CD4-positive, CD25-positive, alpha-beta regulatory T cell (primary cell): ENCODE results near the gene NCAPG2. TPM values are rescaled to one million over a fixed set of nuclear protein-coding genes. Genes with fewer than 3 reads are reported as not detected.
A peak's percentile ranks its signal among the peaks of the same experiment; 100 is the strongest.

ENCODE experiments used
- ATAC-seq, 2 donors: fragments of 150-1000 bp; cut with Tn5 transposase; one replicate each; pipeline ENCODE4 v1.10.0; 2021; ENCODE audit warnings: low read depth in 2 of 2, moderate number of reproducible peaks in 2 of 2, moderate library complexity in 1 of 2
- DNase-seq, 3 donors: peaks; one replicate each; pipeline versions ENCODE4 v3.0.0 to v3.0.0-alpha.2; 2012 to 2022; ENCODE audit warnings: mixed read lengths in 1 of 3
- H3K27ac ChIP-seq: one replicate; pipeline ENCODE4 v1.7.0; 2013; ENCODE audit warnings: mild to moderate bottlenecking, low read length; ENCODE audit not compliant: insufficient read depth, poor library complexity, severe bottlenecking
- H3K27me3 ChIP-seq: one replicate; pipeline ENCODE4 v1.7.0; 2013; ENCODE audit warnings: low read length; ENCODE audit not compliant: control insufficient read depth, insufficient read depth
- H3K36me3 ChIP-seq: one replicate; pipeline ENCODE4 v1.7.0; 2013; ENCODE audit warnings: mild to moderate bottlenecking, low read length, moderate library complexity; ENCODE audit not compliant: control insufficient read depth, insufficient read depth
- H3K4me1 ChIP-seq: 2 replicates; pipeline ENCODE4 v1.7.0; 2013; ENCODE audit warnings: mild to moderate bottlenecking, low read length; ENCODE audit not compliant: insufficient read depth, control insufficient read depth, poor library complexity, severe bottlenecking
- H3K4me3 ChIP-seq: one replicate; pipeline ENCODE4 v1.7.0; 2013; ENCODE audit warnings: low read depth, mild to moderate bottlenecking, low read length, moderate library complexity
- H3K9me3 ChIP-seq, 2 experiments: 1 replicate in 1 of 2; 2 replicates in 1 of 2; pipeline ENCODE4 v1.7.0; 2013; ENCODE audit warnings: low read length in 2 of 2, mild to moderate bottlenecking in 1 of 2, moderate library complexity in 1 of 2; ENCODE audit not compliant: control insufficient read depth in 2 of 2
- H3K27ac Mint-ChIP-seq, 3 donors: one replicate each; pipeline ENCODE4 v1.8.0; 2020 to 2022; ENCODE audit warnings: mild to moderate bottlenecking in 3 of 3, mixed read lengths in 3 of 3, moderate library complexity in 2 of 3
- H3K27me3 Mint-ChIP-seq: one replicate; pipeline ENCODE4 v1.8.0; 2022; ENCODE audit warnings: mild to moderate bottlenecking, mixed read lengths
- H3K36me3 Mint-ChIP-seq: one replicate; pipeline ENCODE4 v1.8.0; 2020; ENCODE audit warnings: mixed read lengths
- H3K4me1 Mint-ChIP-seq, 4 donors: one replicate each; pipeline ENCODE4 v1.8.0; 2020 to 2022; ENCODE audit warnings: mixed read lengths in 4 of 4, mild to moderate bottlenecking in 1 of 4
- H3K4me3 Mint-ChIP-seq, 4 donors: one replicate each; pipeline ENCODE4 v1.8.0; 2020 to 2022; ENCODE audit warnings: mild to moderate bottlenecking in 4 of 4, mixed read lengths in 4 of 4, moderate library complexity in 3 of 4
- H3K9me3 Mint-ChIP-seq, 7 donors: one replicate each; pipeline ENCODE4 v1.8.0; 2020 to 2022; ENCODE audit warnings: mixed read lengths in 7 of 7, mild to moderate bottlenecking in 3 of 7, moderate library complexity in 2 of 7
- polyA plus RNA-seq, 4 donors: library from polyadenylated mRNA; unstranded; fragments of 300-500 nt; fragmentation: Illumina TruSeq; gene quantifications; one replicate each; pipeline ENCODE4 v1.2.3, GENCODE V29; 2021
- total RNA-seq: library from RNA; stranded (reverse); gene quantifications from one replicate; pipeline ENCODE4 v1.2.3, GENCODE V29; 2022

NCAPG2 gene
- total and polyA plus RNA-seq, 5 donors from 2014 or later = 2.7 to 10.6 (median 4.4) TPM

- Histone ChIP-seq H3K36me3 (peaks cover 92% of the 10 kb centered on the region), H3K27ac (no peak overlapping the region), H3K27me3 (no peaks in the 10 kb centered on the region), H3K4me3 (no peak overlapping the region), H3K4me1 (no peaks in the 10 kb centered on the region), H3K9me3 (no peaks in the 10 kb centered on the region)
- ATAC-seq (peak in 1 of 2 donors; percentile 44), DNase-seq (no peak)
- no peaks in the 10 kb centered on the region for H3K27me3 Mint-ChIP-seq
- peaks cover 48% of the 10 kb centered on the region for H3K36me3 Mint-ChIP-seq
- peak overlapping the region in 1 of 4 donors; percentile 39 for H3K4me3 Mint-ChIP-seq
- H3K27ac Mint-ChIP-seq = peak overlapping the region in 2 of 3 donors; percentile 37 to 90
- H3K4me1 Mint-ChIP-seq = peaks cover 0 to 5% (median under 1%) of the 10 kb centered on the region in 4 donors
- H3K9me3 Mint-ChIP-seq = no peaks in the 10 kb centered on the region
Observed at GRCh38 chr7:158740657-158741293, 36.2 kb upstream of the NCAPG2 start.

- Histone ChIP-seq H3K4me3 (no peak overlapping the region), H3K27me3 (no peaks in the 10 kb centered on the region), H3K36me3 (peaks cover 94% of the 10 kb centered on the region), H3K9me3 (no peaks in the 10 kb centered on the region), H3K27ac (no peak overlapping the region), H3K4me1 (no peaks in the 10 kb centered on the region)
- H3K4me1 Mint-ChIP-seq = peaks cover 0 to 2% (median 0%) of the 10 kb centered on the region in 4 donors
- H3K9me3 Mint-ChIP-seq = no peaks in the 10 kb centered on the region
- H3K36me3 Mint-ChIP-seq = peaks cover 43% of the 10 kb centered on the region
- H3K4me3 Mint-ChIP-seq = no peak overlapping the region
- H3K27me3 Mint-ChIP-seq = no peaks in the 10 kb centered on the region
- DNase-seq (no peak), ATAC-seq (no peak)
- peak overlapping the region; percentile 37 to 81 (median 78) for H3K27ac Mint-ChIP-seq
Observed at GRCh38 chr7:158740013-158740656, 35.5 kb upstream of the NCAPG2 start.

GRCh38 chr7:158738841-158739240 lies 34.2 kb upstream of the NCAPG2 start:
- no peaks in the 10 kb centered on the region for H3K9me3 ChIP-seq
- no peaks in the 10 kb centered on the region for H3K4me1 ChIP-seq
- Mint-ChIP-seq H3K36me3 (peaks cover 45% of the 10 kb centered on the region), H3K4me3 (no peak overlapping the region), H3K27me3 (no peaks in the 10 kb centered on the region), H3K9me3 (no peaks in the 10 kb centered on the region), H3K27ac (no peak overlapping the region), H3K4me1 (peaks cover 0 to 2% (median 0%) of the 10 kb centered on the region in 4 donors)
- H3K27ac ChIP-seq = no peak overlapping the region
- DNase-seq (no peak), ATAC-seq (no peak)
- H3K4me3 ChIP-seq = no peak overlapping the region
- peaks cover 94% of the 10 kb centered on the region for H3K36me3 ChIP-seq
- H3K27me3 ChIP-seq = no peaks in the 10 kb centered on the region

- Histone ChIP-seq H3K27me3 (no peaks in the 10 kb centered on the region), H3K36me3 (peaks cover 95% of the 10 kb centered on the region), H3K27ac (no peak overlapping the region), H3K9me3 (no peaks in the 10 kb centered on the region), H3K4me3 (no peak overlapping the region), H3K4me1 (no peaks in the 10 kb centered on the region)
- Mint-ChIP-seq H3K4me1 (peaks cover 0 to 2% (median 0%) of the 10 kb centered on the region in 4 donors), H3K9me3 (no peaks in the 10 kb centered on the region), H3K27me3 (no peaks in the 10 kb centered on the region), H3K27ac (peak overlapping the region in 1 of 3 donors; percentile 4), H3K36me3 (peaks cover 37% of the 10 kb centered on the region), H3K4me3 (no peak overlapping the region)
- ATAC-seq = no peak
- DNase-seq = no peak
Observed at GRCh38 chr7:158737064-158737695, 32.6 kb upstream of the NCAPG2 start.

GRCh38 chr7:158735935-158736334 lies 31.3 kb upstream of the NCAPG2 start:
- H3K27ac ChIP-seq = no peak overlapping the region
- no peaks in the 10 kb centered on the region for H3K4me1 ChIP-seq
- DNase-seq (no peak), ATAC-seq (no peak)
- Mint-ChIP-seq H3K27ac (peak overlapping the region in 1 of 3 donors; percentile 71), H3K4me3 (no peak overlapping the region), H3K36me3 (peaks cover 40% of the 10 kb centered on the region), H3K27me3 (no peaks in the 10 kb centered on the region), H3K9me3 (no peaks in the 10 kb centered on the region), H3K4me1 (peaks cover 0 to 2% (median 0%) of the 10 kb centered on the region in 4 donors)
- no peaks in the 10 kb centered on the region for H3K27me3 ChIP-seq
- peaks cover 87% of the 10 kb centered on the region for H3K36me3 ChIP-seq
- no peak overlapping the region for H3K4me3 ChIP-seq
- H3K9me3 ChIP-seq = no peaks in the 10 kb centered on the region

- Histone ChIP-seq H3K27me3 (no peaks in the 10 kb centered on the region), H3K4me1 (no peaks in the 10 kb centered on the region), H3K4me3 (no peak overlapping the region), H3K9me3 (no peaks in the 10 kb centered on the region), H3K36me3 (peaks cover 86% of the 10 kb centered on the region), H3K27ac (no peak overlapping the region)
- no peak for DNase-seq
- H3K27ac Mint-ChIP-seq = peak overlapping the region in 1 of 3 donors; percentile 71
- H3K27me3 Mint-ChIP-seq = no peaks in the 10 kb centered on the region
- H3K4me3 Mint-ChIP-seq = no peak overlapping the region
- no peaks in the 10 kb centered on the region for H3K9me3 Mint-ChIP-seq
- ATAC-seq = no peak
- peaks cover 41% of the 10 kb centered on the region for H3K36me3 Mint-ChIP-seq
- peaks cover 0 to 7% (median 0%) of the 10 kb centered on the region in 4 donors for H3K4me1 Mint-ChIP-seq
Observed at GRCh38 chr7:158734861-158735260, 30.3 kb upstream of the NCAPG2 start.

GRCh38 chr7:158733775-158734494 lies 29.3 kb upstream of the NCAPG2 start:
- DNase-seq (no peak), ATAC-seq (no peak)
- Histone ChIP-seq H3K4me3 (no peak overlapping the region), H3K36me3 (peaks cover 82% of the 10 kb centered on the region), H3K27ac (no peak overlapping the region), H3K27me3 (no peaks in the 10 kb centered on the region), H3K4me1 (no peaks in the 10 kb centered on the region), H3K9me3 (no peaks in the 10 kb centered on the region)
- Mint-ChIP-seq H3K9me3 (no peaks in the 10 kb centered on the region), H3K27ac (no peak overlapping the region), H3K36me3 (peaks cover 43% of the 10 kb centered on the region), H3K27me3 (no peaks in the 10 kb centered on the region), H3K4me3 (no peak overlapping the region), H3K4me1 (peaks cover 0 to 9% (median 0%) of the 10 kb centered on the region in 4 donors)
